Measurements from ENCODE around the gene KRT83.
"Not testable (repeated sequence)": the region's sequence is repeated elsewhere in the genome, so short reads cannot be mapped to it uniquely, and the experiment has no call there.

KRT83 gene

DNA sequence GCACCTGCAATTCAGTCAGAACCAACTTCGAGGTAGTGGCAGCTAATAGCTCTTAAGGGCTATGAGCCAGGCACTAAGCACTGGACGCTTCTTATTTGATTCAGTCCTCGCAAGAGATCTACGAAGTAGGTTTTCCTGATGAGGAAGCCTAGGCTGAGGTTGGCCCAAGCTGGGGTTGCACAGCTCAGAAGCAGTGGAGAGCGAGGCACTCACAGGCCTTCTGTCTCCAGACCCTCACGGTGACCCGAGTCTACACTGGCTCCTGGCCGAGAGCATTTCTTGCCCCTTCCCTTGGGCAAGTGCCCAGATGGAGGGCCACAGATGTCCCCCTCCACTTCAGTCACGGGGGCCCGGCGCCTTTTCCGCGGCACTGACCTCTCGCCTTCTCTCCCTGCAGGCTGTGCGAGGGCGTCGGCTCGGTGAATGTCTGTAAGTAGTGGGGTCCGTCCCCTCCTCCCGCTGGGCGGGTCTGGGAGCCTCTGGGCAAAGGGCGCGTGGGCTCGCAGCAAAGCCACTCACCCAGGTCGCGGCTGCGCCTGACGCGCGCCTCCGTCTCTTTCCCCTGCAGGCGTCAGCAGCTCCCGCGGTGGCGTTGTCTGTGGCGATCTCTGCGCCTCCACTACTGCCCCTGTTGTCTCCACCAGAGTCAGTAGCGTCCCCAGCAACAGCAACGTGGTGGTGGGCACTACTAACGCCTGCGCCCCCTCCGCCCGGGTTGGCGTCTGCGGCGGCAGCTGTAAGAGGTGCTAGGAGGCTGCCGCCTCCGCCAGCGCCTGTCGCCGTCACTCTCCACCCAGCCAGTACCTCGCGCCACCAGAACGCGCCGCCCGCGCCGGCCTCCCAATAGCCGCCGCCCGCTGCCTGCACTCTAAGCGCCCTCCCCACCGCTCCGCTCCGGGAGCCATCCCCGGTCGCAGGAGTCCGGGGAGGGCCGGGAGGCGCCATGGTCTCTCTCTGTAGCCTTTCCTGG, 13.1 kb downstream of the KRT83 start:
- DNase-seq, result no peak

DNA sequence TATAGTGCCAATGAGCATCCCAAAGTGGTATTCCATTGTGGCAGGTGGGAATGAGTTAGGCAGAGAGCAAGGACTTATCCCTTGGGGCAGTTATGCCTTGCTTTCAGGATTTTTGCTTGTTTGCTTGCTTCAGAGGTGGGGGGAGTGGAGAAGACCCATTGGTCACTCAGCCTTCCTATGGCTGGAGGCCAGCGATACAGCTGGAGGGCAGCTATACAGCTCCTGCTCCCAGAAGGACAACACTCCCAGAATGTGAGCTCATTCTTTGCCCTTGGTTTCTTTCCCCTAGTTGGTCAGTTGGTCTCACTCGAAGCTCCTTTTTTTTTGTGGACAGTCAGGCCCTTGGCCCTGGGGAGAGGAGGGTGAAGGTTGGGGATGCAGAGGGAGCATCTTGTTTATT, 14.5 kb downstream of the KRT83 start:
- no peak for DNase-seq

DNA sequence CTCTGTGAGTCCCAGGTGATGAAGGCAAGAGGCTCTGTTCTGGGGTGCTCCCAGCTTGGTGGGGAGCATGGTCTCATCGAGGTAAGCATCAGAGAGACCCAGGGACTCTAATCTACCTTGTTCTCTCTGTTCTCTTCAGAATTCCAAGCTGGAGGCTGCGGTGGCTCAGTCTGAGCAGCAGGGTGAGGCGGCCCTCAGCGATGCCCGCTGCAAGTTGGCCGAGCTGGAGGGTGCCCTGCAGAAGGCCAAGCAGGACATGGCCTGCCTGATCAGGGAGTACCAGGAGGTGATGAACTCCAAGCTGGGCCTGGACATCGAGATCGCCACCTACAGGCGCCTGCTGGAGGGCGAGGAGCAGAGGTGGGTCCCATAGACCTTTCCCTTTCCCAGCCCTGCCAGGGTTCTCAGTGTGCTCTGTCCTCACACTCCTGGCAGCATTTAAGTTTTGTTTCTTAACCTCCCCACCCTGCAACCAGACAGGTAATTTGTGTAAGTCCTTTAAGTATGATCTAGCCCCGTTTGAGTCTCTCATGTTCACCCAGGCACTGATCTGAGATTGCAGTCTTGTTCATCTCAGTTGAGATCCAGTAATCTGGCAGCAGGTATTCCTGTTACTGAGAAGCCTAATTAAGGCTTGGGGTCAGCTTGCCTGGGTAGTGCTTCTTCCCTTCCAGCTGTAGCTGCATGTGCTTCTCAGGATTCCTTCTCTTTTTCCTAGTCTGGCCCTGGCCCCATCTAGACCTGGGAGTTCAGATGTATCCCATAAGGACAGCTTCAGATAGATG, 15.1 kb downstream of the KRT83 start:
- DNase-seq, result no peak

DNA sequence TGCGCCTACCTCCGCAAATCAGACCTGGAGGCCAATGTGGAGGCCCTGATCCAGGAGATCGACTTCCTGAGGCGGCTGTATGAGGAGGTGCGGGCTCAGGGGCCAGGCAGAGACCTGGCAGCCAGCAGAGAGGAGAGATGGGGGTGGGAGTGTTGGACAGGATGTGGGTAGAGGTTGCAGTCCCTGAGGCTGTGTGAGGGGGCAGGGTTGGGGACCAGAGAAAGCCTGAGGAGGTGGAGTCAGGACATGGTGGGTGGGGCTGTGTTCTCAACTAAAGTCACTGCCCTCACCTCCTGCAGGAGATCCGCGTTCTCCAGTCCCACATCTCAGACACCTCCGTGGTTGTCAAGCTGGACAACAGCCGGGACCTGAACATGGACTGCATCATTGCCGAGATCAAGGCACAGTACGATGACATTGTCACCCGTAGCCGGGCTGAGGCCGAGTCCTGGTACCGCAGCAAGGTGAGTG, 16.2 kb downstream of the KRT83 start:
- DNase-seq, result not testable (repeated sequence)

DNA sequence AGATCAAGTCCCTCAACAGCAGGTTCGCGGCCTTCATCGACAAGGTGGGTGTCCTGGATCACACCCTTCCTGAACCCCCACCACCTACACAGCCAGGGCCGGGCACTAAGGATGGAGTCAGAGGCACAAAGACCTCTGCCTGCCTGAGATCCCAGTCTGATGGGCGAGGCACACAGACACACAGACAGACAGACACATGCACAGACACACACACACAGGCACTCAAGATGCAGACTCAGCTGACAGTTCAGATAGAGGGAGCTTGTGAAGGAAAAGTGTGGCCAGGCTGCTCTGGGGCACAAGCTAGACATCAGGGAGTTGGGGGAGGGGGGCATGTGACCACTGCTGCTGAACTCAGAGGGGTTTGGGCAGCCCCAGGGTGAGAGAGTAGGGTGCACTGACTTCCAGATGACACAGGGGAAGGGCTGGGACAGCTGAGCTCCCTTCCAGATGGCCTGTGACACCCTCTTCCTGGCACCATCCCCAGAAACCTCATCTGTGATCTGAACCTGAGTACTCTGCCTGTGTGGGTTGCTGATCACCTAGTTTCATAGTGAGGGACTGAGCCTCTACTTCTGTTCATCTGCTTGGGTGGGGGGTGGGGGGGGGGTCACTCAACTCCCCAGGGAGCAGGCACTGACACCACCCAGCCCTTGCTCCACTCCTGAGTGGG, 18.8 kb downstream of the KRT83 start:
- DNase-seq, result not testable (repeated sequence)

DNA sequence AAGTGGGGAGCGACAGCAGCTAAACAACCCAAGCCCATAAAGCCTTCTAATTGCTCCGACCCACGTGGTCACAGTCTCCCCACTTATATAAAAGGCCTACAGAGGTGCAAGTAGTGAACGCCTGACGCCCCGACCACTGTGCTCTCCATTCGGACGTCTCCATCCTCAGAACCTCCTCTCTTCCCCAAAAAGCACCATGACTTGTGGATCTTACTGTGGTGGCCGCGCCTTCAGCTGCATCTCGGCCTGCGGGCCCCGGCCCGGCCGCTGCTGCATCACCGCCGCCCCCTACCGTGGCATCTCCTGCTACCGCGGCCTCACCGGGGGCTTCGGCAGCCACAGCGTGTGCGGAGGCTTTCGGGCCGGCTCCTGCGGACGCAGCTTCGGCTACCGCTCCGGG, 19.5 kb downstream of the KRT83 start:
- not testable (repeated sequence) for DNase-seq

DNA sequence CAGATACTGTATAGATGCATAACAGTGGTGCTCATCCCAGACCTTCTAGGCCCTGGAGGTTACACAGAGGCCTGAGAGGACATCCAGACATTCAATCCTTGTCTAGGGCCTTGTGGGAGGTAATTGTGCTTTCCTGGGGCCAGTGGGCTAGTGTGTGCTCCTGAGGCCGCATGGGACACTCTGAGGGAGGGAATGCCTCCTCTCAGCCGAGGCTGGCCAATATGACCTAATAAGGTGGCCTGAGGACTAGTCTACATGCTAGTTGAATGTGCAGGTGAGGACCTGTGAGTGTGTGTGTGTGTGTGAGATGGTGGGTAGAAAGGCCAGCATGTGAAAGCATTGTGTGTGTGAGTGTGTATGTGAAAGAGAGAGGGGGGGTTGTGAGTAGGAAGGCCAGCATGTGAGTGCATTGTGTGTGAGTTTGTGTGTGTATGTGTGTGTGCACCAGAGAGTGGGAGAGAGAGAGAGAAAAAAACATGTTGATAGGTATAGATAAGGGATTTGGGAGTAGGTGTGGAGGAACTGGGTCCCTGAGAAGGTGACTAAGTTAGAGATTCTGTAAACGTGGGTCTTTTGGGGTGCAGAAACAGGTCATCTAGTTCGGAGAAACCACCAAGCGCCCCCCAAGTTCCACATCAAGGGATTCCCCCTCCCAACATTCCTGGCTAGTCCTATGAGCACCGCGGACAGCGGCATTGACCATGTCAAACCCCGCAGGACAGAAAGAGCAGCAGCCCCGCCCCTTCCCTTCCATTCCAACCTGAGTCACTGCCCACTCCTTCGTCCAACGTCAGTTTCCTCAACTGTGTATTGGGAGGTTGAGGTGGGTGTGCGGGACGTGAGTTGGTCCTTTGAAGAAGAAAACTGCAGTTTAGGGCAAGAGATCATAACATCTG, 20.2 kb downstream of the KRT83 start:
- DNase-seq, result no peak

DNA sequence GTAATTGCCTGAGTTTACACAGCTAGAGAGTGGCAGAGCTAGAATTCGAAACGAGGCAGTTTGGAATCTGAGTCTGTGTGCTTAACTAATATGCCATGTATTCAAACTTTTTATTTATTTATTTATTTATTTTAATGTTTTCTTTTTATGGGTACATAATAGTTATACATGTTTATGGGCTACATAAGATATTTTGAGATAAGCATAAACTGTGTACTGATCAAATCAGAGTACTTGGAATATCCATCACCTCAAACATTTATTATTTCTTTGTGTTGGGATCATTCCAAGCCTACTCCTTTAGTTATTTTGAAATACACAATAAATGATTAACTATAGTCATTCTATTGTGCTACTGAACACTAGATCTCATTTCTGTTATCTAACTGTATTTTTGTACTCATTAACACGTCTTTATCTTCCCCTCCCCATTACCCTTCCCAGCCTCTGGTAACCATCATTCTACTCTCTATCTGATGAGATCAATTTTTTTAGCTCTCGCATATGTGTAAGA, 22.5 kb downstream of the KRT83 start:
- no peak for DNase-seq

DNA sequence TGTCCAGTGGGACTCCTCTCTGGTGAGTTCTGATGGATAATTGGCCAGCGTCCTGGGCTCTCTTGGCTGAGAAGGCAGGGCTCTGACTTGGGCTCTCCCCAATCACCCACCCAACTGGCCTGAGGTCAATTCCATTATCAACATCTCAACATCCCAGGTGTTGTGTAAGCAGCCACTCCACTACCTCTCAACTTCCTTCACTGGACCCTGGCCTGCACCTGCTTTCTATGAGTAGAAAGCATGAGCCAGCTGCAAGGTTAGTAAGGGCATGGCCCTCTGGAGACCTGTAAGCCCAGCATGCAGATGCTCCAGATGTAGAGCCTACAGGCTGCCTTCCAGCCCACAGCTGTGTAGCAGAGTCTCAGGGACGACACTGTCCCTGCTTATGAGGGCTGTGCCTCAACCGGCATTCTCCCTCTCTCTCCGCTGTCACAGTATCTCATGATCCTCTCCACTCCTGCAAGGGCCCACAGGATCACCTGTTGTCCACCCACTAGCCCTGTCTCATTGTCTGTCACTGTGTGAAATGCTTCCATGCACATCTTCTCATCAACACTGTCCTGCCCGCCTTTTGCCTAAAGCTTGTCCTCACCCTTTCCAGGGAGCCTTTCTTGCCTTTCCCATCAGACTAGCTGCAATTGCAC, 24.5 kb downstream of the KRT83 start:
- DNase-seq, result no peak

DNA sequence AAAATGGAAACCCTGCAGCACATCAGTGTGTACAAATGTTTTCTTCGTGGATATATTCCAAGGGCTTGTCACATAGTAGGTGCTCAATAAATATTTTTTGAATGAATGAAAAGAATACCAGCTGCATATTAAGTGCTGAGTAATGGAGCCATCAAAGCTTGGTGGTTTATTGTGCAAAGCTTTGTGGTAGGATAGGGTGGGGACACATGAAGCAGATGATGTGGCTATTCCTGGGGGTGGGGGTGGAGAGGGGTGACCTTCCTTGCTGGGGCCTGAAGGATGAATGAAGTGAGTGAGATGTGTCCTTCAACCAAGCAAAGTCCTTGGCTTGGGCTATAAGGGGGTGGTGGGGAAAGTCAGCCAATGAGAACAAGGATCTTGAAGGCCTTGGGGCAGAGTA, 25.5 kb downstream of the KRT83 start:
- DNase-seq, result no peak

DNA sequence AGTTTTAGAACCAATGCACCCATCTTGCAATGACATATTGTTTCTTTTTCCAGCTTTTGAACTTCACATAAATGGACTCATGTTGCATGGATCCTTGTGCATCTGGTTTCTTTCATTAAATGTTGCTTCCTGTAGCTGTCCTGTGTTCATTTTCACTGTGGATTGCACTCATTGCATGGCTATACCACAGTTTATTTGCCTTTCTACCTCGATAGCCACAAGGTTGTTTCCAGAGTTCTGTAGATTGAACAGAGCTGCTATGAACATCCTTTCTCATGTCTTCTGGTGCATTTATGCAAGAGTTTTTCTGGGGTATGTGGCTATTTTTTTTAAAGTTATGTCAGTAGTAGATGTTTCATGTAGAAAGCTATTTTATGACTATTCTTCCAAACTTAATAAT, 26.4 kb downstream of the KRT83 start:
- no peak for DNase-seq

DNA sequence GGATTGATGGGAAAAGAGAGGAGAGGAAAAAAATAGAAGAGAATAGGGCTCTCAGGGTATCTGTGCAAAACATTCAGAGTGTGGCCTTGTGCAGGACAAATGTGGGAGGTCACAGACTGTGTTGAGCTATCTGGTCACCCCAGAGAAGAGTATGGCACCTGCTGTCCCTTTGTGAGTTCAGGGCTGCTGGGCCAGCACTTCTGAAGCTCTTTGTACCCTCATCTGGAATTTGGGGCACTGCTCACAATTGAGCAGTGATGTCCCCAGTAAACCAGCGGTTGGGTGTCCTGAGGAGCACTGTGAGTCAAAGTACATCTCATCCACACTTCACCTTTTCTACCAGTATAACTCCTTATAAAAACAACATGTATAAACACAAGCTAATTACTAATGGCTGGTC, 27.3 kb downstream of the KRT83 start:
- no peak for DNase-seq

DNA sequence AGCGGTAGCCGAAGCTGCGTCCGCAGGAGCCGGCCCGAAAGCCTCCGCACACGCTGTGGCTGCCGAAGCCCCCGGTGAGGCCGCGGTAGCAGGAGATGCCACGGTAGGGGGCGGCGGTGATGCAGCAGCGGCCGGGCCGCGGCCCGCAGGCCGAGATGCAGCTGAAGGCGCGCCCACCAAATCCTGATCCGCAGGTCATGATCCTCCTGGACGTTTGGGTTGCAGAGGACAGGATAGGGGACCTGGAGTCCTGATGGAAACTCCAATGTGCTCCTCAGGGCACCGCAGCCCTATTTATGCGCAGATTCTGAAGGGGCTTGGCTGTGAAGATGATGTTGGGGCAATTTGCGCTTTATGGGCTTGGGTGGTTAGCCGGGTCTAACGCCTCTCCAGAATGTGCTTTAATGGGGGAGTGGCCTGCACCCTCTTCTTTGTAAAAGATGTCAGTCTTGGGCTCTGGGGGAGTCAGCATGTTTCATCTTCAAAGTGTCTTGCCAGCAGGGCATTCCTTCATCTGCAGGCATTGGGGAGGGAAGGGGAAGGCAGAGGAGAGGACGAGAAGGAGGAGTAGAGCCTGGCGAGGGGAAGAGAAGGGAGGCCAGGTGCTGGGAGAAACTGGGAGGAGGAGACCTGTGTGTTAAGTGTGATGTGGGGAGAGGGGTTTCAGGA, 29.8 kb downstream of the KRT83 start, which contains the start of gene KRT81:
Gene KRT81 (minus strand): TSS at position 268 of the 669 bp plus-strand sequence. CDS start 69 bp downstream, at position 199.
- DNase-seq, result no peak

DNA sequence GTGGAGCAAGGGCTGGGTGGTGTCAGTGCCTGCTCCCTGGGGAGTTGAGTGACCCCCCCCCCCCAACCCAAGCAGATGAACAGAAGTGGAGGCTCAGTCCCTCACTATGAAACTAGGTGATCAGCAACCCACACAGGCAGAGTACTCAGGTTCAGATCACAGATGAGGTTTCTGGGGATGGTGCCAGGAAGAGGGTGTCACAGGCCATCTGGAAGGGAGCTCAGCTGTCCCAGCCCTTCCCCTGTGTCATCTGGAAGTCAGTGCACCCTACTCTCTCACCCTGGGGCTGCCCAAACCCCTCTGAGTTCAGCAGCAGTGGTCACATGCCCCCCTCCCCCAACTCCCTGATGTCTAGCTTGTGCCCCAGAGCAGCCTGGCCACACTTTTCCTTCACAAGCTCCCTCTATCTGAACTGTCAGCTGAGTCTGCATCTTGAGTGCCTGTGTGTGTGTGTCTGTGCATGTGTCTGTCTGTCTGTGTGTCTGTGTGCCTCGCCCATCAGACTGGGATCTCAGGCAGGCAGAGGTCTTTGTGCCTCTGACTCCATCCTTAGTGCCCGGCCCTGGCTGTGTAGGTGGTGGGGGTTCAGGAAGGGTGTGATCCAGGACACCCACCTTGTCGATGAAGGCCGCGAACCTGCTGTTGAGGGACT, 30.6 kb downstream of the KRT83 start:
- not testable (repeated sequence) for DNase-seq

DNA sequence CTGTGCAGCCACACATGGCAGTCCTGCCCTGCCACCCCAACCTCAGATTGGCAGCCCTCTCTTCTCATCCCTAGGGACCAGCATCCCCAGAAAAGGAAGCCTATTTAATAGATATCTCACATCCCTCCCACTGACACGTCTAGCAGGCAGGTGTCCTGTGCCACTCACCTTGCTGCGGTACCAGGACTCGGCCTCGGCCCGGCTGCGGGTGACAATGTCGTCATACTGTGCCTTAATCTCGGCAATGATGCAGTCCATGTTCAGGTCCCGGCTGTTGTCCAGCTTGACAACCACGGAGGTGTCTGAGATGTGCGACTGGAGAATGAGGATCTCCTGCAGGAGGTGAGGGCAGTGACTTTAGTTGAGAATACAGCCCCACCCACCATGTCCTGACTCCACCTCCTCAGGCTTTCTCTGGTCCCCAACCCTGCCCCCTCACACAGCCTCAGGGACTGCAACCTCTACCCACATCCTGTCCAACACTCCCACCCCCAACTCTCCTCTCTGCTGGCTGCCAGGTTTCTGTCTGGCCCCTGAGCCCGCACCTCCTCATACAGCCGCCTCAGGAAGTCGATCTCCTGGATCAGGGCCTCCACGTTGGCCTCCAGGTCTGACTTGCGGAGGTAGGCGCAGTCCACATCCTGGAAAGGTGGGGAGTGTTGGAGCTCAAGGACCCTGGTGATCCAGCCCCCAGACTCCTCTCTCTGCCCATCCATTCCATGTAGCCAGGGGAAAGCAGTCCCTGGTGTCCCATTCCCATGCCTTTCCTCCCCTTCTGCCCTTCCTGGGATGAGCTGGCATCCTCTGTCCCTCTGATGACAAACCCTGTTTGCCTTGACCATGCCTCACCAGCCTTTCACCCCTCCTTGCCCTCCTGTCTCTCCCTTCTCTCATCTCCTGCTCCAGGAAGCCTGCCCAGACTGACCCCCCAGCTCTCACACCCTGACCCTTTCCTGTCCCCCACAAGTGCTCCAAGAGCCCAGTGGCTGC, 33.1 kb downstream of the KRT83 start:
- DNase-seq, result not testable (repeated sequence)

DNA sequence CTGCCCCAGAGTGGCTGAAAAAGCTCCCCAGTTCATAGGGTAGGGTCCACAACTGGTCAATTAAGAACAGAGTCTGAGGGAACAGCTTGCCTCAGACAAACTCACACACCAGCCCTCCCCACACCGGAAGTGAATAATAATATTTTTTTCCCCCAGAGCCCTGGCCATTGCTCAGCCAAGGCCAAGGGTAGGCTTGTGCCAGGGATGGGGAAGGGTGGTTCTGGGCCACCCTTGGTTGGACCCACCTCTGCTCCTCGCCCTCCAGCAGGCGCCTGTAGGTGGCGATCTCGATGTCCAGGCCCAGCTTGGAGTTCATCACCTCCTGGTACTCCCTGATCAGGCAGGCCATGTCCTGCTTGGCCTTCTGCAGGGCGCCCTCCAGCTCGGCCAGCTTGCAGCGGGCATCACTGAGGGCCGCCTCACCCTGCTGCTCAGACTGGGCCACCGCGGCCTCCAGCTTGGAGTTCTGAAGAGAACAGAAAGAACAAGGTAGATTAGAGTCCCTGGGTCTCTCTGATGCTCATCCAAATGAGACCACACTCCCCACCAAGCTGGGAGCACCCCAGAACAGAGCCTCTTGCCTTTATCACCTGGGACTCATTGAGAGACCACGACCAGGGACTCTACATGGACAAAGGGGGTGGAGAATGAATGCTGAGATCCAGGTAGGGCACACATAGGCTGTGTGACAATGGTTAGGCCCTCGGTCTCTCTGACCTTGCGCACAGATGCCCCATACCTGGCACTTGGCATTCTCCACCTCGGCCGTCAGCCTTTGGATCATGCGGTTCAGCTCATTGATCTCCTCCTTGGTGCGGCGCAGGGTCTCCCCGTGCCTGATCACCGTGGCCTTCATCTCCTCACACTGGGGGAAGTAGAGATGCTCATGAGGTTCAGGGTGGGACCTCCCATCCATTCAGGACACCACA, 34.1 kb downstream of the KRT83 start:
- not testable (repeated sequence) for DNase-seq

DNA sequence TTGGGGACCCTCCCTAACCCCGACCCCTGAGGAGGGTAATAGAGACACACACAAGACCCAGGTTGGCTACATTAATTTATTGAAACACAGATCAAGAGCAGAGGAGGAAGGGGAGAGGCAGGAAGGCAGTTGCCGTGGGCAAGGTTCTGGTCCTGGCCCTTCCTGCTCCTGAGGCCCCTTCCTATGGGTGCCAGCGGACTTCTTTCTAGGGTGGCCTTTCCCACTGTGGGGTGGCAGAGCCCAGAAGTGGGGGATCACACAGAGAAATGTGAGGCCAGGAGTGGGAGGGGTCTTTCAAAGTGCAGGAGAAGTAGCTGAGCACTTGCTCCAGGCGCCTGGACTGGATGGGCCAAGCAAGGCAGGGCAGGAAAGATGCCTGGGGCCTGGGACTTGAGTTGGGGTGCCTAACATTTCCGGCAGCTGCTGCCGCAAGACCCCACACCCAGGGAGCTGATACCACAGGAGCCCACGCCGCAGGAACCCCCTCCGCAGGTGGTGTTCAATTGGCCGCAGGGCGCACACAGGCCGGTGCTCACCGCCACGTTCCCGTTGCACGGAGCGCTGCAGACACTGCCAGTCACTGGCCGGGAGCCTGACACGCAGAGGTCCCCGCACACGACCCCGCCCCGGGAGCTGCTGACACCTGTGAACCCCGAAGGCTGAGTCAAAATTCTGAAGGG, 35.2 kb downstream of the KRT83 start:
- DNase-seq, result no peak
